IPS DF 6.9 (cell line): ENCODE results near the gene MUC2.

ENCODE experiments used
- DNase-seq: peaks from one replicate; pipeline ENCODE4 v3.0.0-alpha.2; 2013; ENCODE audit warnings: low read depth, low spot score
- H3K27ac ChIP-seq: one replicate; pipeline ENCODE4 v1.5.1; 2013; ENCODE audit warnings: low read length, control low read depth
- H3K27me3 ChIP-seq: 2 replicates; pipeline ENCODE4 v1.6.1; 2013; ENCODE audit warnings: mild to moderate bottlenecking, low read length; ENCODE audit not compliant: control insufficient read depth, insufficient read depth
- H3K36me3 ChIP-seq: 2 replicates; pipeline ENCODE4 v1.6.1; 2013; ENCODE audit warnings: low read length; ENCODE audit not compliant: control insufficient read depth, insufficient read depth
- H3K4me1 ChIP-seq: 2 replicates; pipeline ENCODE4 v1.6.1; 2013; ENCODE audit warnings: low read length; ENCODE audit not compliant: control insufficient read depth, insufficient read depth
- H3K4me3 ChIP-seq: 2 replicates; pipeline ENCODE4 v1.5.1; 2013; ENCODE audit warnings: mild to moderate bottlenecking, low read length
- H3K9me3 ChIP-seq: 2 replicates; pipeline ENCODE4 v1.6.1; 2013; ENCODE audit warnings: low read length, inconsistent platforms; ENCODE audit not compliant: control insufficient read depth, insufficient read depth
- WGBS: extraction: QIAGEN DNeasy Blood & Tissue Kit; methylation state at CpG from one replicate; pipeline ENCODE4 v1.1.7; 2013; ENCODE audit warnings: mixed read lengths, missing lambda C conversion rate; ENCODE audit not compliant: insufficient read length, insufficient coverage; 5-methylcytosine and 5-hydroxymethylcytosine counted together

Gene MUC2

DNA sequence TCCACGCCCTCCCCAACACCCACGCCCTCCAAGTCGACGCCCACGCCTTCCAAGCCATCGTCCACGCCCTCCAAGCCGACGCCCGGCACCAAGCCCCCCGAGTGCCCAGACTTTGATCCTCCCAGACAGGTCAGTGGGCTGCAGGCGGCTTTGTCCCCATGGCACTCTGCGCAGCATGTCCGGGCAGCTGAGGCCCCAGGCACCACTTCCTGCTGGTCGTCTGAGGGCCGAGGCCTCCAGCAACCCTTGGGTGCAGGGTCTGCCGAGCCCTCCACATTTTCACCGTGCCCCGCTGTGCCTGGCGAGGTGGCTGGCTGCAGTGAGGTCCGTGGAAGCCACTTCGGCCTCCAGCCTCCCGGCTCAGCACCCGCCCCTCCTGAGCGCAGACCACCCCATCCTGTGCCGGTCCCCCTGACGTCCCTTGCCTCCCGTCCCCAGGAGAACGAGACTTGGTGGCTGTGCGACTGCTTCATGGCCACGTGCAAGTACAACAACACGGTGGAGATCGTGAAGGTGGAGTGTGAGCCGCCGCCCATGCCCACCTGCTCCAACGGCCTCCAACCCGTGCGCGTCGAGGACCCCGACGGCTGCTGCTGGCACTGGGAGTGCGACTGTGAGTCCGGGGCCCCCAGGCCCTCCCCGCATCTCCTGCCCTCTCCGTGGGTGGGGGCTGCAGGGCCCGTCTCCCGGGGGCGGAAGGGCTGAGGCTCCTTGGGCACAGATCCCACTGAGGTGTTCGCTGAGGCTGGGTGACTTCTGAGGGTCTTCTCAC lies 26.8 kb downstream of the MUC2 start:
- WGBS = no CpG with 5 or more reads among the region's 50 CpGs
- Histone ChIP-seq H3K9me3 (peaks cover 3% of the 10 kb centered on the region), H3K27me3 (no peaks in the 10 kb centered on the region), H3K36me3 (no peaks in the 10 kb centered on the region), H3K4me1 (no peaks in the 10 kb centered on the region; the same call in 1 of the 2 replicates), H3K4me3 (no peak overlapping the region), H3K27ac (no peak overlapping the region)
- no peak for DNase-seq

DNA sequence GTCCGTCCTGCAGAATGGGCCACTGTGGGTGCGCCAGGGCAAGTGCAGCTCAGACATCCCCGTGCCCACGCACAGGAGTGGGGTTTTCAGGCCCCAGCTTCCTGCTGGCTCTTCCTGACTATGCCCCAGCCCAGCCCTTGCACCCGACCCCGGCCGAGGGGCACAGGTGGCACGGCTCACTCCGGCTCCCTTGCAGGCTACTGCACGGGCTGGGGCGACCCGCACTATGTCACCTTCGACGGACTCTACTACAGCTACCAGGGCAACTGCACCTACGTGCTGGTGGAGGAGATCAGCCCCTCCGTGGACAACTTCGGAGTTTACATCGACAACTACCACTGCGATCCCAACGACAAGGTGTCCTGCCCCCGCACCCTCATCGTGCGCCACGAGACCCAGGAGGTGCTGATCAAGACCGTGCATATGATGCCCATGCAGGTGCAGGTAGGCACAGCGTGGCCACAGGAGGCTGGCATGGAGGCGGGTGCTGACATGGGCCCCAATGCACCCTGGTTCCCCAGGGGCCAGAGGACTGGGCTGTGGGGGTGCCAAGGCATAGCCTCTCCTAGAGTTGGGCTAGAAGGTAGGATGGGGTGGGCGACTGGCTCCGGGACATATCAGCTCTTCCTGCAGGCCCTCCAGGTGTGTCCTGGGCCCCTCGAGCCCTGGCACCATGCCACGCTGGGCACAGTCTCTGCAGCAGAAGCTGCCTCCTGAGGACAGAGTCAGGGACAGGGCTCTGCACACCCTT lies 27.7 kb downstream of the MUC2 start:
- Histone ChIP-seq H3K9me3 (peaks cover 3% of the 10 kb centered on the region), H3K4me1 (no peaks in the 10 kb centered on the region; the same call in 1 of the 2 replicates), H3K27ac (no peak overlapping the region), H3K27me3 (no peaks in the 10 kb centered on the region), H3K4me3 (no peak overlapping the region), H3K36me3 (no peaks in the 10 kb centered on the region)
- WGBS = no CpG with 5 or more reads among the region's 31 CpGs
- DNase-seq = no peak

DNA sequence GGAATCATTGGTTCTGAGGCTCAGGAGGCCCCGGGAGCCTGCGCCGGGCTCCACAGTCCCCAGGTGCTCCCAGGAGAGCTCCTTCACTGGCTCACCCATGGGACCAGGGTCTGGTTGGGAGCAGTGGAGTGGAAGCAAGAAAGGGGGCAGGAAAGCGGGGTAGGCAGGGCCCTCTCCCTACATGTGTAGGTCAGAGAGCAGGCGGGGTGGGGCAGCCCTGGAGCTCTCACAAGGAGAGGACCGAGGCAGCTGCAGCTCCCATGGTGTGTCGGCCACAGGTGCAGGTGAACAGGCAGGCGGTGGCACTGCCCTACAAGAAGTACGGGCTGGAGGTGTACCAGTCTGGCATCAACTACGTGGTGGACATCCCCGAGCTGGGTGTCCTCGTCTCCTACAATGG lies 28.3 kb downstream of the MUC2 start:
- H3K4me3 ChIP-seq = no peak overlapping the region
- no peak for DNase-seq
- H3K9me3 ChIP-seq = peaks cover 3% of the 10 kb centered on the region
- H3K27me3 ChIP-seq = no peaks in the 10 kb centered on the region
- H3K36me3 ChIP-seq = no peaks in the 10 kb centered on the region
- no peak overlapping the region for H3K27ac ChIP-seq
- H3K4me1 ChIP-seq = no peaks in the 10 kb centered on the region; the same call in 1 of the 2 replicates
- no CpG with 5 or more reads among the region's 12 CpGs for WGBS

DNA sequence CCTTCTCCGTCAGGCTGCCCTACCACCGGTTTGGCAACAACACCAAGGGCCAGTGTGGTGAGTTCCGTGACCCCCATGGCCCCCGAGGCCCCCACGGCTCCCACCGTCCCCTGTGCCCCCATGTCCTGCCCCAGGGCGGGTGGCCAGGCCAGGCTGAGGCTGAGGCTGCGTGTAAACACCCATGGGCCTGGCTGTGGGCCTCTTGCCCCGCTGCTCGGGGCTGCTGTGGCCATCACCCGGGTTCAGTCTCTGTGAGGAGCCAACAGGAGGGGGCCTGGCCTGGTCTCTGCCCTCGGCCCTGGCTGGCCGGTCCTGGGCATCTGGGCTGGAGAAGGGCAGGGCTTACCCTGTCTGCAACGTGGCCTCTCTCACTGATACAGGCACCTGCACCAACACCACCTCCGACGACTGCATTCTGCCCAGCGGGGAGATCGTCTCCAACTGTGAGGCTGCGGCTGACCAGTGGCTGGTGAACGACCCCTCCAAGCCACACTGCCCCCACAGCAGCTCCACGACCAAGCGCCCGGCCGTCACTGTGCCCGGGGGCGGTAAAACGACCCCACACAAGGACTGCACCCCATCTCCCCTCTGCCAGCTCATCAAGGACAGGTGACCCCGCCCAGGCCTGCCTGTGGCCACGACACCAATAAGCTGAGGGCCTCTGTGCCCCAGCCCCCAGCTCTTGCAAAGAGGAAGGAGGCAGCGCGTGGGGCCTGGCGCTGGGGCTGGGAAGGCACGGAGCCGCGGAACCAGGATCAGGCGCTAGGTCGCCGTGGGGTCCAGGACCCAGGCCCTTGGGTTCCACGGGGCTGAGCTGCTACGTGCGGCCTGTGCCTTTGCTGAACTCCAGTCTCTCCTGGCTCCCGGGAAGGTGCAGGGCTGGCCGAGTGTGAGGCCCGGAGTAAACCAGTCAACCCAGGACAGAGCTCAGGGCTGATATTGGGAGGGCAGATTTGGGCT lies 29.0 kb downstream of the MUC2 start:
- no peak overlapping the region for H3K4me3 ChIP-seq
- no CpG with 5 or more reads among the region's 44 CpGs for WGBS
- H3K9me3 ChIP-seq = peaks cover 3% of the 10 kb centered on the region
- no peak overlapping the region for H3K27ac ChIP-seq
- H3K27me3 ChIP-seq = no peaks in the 10 kb centered on the region
- no peaks in the 10 kb centered on the region; the same call in 1 of the 2 replicates for H3K4me1 ChIP-seq
- no peaks in the 10 kb centered on the region for H3K36me3 ChIP-seq
- no peak for DNase-seq

DNA sequence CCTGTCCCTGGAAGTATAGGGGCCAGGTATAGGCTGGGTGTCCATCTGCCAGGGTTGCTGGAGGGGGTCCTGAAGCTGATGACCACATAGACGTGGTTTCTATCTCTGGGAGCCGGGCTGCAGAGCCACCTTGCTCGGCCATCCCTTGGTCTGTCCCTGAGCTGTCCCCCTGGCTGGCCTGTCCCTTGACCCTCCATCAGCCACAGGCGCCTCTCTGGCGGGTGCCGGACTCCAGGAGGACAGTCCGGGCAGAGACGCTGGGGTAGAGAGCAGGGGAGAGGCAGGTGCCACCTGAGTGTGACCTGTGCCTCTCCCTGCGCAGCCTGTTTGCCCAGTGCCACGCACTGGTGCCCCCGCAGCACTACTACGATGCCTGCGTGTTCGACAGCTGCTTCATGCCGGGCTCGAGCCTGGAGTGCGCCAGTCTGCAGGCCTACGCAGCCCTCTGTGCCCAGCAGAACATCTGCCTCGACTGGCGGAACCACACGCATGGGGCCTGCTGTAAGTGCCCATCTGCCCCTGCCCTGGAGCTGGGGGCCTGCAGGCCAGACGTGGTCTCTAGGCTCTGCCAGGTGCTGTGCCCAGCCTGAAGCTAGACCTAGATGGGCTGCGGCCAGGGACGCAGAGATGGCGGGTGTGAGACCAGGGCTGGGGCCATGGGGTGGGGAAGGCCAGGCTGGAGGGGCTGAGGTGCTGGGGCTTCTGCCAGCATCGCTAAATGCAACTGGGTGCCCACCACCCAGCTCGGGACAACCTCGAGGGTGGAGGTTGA lies 29.9 kb downstream of the MUC2 start:
- Histone ChIP-seq H3K27ac (no peak overlapping the region), H3K9me3 (peaks cover 3% of the 10 kb centered on the region), H3K36me3 (no peaks in the 10 kb centered on the region), H3K4me3 (no peak overlapping the region), H3K27me3 (no peaks in the 10 kb centered on the region), H3K4me1 (no peaks in the 10 kb centered on the region; the same call in 1 of the 2 replicates)
- WGBS = no CpG with 5 or more reads among the region's 28 CpGs
- DNase-seq = no peak

DNA sequence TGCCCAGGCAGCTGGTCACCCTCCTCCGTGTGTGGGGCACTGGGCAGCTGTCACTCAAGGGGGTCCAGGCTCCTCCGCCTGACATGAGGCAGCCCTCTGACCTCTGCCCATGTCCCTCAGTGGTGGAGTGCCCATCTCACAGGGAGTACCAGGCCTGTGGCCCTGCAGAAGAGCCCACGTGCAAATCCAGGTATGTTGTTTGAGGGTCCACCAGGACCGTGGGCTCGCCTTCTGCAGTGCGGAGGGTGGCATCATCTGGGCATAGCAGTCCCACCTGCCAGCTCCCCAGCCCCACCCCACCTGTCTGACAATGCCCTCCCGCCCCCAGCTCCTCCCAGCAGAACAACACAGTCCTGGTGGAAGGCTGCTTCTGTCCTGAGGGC lies 30.5 kb downstream of the MUC2 start:
- no peak overlapping the region for H3K27ac ChIP-seq
- WGBS = no CpG with 5 or more reads among the region's 7 CpGs
- no peak for DNase-seq
- H3K27me3 ChIP-seq = no peaks in the 10 kb centered on the region
- no peak overlapping the region for H3K4me3 ChIP-seq
- H3K36me3 ChIP-seq = no peaks in the 10 kb centered on the region
- peaks cover 1% of the 10 kb centered on the region for H3K9me3 ChIP-seq
- no peaks in the 10 kb centered on the region; the same call in 1 of the 2 replicates for H3K4me1 ChIP-seq

DNA sequence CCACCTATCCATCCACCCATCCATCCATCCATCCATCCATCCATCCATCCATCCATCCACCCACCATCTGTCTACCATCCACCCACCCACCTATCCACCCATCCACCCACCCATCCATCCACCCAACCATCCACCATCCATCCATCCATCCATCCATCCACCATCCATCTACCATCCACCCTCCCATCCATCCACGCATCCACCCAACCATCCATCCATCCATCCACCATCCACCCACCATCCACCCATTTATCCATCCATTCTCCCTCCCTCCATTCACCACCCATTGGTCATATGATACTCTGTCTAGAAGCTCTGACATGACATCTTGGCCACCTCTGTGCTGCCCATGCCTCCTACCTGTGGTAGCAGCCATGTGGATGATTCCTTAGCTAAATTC lies 31.7 kb downstream of the MUC2 start:
- Histone ChIP-seq H3K36me3 (no peaks in the 10 kb centered on the region), H3K27ac (no peak overlapping the region), H3K9me3 (peaks cover 1% of the 10 kb centered on the region), H3K4me3 (no peak overlapping the region), H3K27me3 (no peaks in the 10 kb centered on the region), H3K4me1 (no peaks in the 10 kb centered on the region; the same call in 1 of the 2 replicates)
- DNase-seq = no peak
- 100% methylated on average over 1 of the region's 1 CpG for WGBS

DNA sequence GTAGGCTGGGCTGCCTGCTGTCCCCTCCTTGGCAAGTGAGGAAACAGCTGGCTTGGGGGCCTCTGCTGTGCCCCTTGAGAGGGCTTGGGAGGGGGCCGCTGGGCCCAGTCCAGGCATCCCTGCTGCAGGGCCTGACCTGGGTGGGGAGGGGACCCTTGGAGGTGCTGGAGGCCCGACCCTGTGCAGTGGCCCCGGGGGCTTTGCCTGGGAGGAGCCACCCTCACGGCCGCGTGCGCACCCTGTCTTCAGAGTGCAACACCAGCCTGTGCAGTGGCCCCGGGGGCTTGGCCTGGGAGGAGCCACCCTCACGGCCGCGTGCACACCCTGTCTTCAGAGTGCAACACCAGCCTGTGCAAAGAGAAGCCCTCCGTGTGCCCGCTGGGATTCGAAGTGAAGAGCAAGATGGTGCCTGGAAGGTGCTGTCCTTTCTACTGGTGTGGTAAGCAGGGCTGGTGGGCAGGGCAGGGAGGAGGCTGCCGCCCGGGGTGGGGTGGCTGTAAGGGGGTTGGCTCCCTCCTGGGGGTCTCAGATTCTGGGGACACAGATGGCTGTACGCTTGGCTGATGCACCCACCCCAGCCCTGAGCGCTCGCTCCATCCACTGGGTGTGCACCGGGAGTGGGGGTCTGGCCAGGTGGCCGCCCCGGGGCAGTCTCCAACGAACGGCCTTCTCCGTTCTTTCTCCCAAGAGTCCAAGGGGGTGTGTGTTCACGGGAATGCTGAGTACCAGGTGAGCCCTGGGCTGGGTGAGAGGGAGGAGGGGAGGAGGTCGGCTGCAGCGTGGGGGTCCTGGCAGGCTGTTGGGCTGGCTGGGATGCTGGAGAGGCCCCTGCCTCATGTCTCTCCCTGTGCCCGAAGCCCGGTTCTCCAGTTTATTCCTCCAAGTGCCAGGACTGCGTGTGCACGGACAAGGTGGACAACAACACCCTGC lies 32.9 kb downstream of the MUC2 start:
- Histone ChIP-seq H3K27ac (no peak overlapping the region), H3K4me1 (no peaks in the 10 kb centered on the region; the same call in 1 of the 2 replicates), H3K4me3 (no peak overlapping the region), H3K27me3 (no peaks in the 10 kb centered on the region), H3K9me3 (peaks cover 1% of the 10 kb centered on the region), H3K36me3 (no peaks in the 10 kb centered on the region; the same call in 1 of the 2 replicates)
- no CpG with 5 or more reads among the region's 32 CpGs for WGBS
- no peak for DNase-seq
